HG03103 (cell line): ENCODE measurements around the gene CD164.
A peak's percentile ranks its signal among the peaks of the same experiment; 100 is the strongest.
"Not testable (repeated sequence)": the region's sequence is repeated elsewhere in the genome, so short reads cannot be mapped to it uniquely, and the experiment has no call there.

Experiments used
- ATAC-seq: cut with Tn5 transposase; IDR thresholded peaks from one replicate; pipeline ENCODE4 v1.9.1; 2021; ENCODE audit warnings: low read depth; ENCODE audit not compliant: unreplicated experiment

The CD164 gene

GRCh38 chr6:109377717-109378116 is 4.5 kb downstream of the CD164 start:
- ATAC-seq, result no peak

DNA sequence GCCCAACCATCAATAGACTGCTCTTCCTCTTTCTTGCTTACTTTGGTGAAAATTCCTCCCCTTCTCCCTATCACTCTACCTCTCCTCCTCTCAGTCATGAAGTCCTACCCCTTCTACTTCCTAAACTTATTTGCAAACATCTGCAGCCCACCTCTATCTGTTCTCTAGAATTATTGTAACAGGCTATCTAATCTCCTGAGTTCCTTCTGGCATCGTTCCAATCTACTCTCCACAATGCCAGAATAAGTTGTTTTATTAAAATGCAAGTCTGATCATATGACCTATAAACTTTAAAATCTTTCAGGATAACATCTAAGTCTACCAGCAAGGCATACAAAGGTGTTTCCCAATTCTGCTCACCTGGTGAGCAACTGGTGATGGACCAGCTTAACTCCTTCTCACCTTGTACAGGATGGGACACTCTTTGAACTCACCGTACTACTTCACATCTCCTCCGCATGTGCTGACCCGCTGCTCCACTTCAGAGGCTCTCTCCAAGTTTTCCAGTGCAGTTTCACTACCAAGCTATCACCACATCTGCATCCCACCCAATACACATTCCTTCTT is 7.9 kb downstream of the CD164 start:
- ATAC-seq, result no peak

DNA sequence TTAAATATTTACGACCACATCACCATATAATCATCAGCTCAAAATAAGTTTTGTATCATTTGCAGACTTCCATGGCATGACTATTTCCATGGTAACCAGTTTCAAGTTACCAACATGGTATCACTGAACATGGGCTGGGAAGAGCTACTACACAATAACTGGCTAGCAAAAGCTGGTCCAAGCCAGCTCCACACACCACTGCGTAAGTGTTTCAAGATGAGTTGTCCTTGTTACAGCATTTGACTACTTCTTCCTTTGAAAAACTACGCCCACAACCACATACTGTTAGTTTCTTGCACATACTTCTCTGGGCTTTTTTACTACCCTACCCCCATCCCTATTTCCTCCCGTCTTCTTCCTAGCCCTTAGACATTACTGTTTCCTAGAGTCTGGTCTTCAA is 8.5 kb downstream of the CD164 start:
- ATAC-seq, result peak; percentile 91

GRCh38 chr6:109373331-109373730 is 8.9 kb downstream of the CD164 start:
- peak; percentile 3 for ATAC-seq

GRCh38 chr6:109372130-109372529 is 10.1 kb downstream of the CD164 start:
- ATAC-seq, result no peak

- ATAC-seq, result no peak
Observed at GRCh38 chr6:109370792-109371191, 11.5 kb downstream of the CD164 start.

GRCh38 chr6:109370336-109370735 is 11.9 kb downstream of the CD164 start:
- no peak for ATAC-seq

GRCh38 chr6:109369728-109370127 is 12.5 kb downstream of the CD164 start:
- ATAC-seq, result no peak

DNA sequence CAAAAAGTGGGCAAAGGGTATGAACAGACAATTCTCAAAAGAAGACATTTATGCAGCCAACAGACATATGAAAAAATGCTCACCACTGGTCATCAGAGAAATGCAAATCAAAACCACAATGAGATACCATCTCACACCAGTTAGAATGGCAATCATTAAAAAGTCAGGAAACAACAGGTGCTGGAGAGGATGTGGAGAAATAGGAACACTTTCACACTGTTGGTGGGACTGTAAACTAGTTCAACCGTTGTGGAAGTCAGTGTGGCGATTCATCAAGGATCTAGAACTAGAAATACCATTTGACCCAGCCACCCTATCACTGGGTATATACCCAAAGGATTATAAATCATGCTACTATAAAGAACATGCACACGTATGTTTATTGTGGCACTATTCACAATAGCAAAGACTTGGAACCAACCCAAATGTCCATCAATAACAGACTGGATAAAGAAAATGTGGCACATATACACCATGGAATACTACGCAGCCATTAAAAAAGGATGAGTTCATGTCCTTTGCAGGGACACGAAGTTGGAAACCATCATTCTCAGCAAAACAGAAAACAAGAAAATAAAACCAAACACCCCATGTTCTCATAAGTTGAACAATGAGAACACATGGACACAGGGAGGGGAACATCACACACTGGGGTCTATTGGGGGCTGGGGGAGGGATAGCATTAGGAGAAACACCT is 17.7 kb downstream of the CD164 start:
- ATAC-seq, result not testable (repeated sequence)

DNA sequence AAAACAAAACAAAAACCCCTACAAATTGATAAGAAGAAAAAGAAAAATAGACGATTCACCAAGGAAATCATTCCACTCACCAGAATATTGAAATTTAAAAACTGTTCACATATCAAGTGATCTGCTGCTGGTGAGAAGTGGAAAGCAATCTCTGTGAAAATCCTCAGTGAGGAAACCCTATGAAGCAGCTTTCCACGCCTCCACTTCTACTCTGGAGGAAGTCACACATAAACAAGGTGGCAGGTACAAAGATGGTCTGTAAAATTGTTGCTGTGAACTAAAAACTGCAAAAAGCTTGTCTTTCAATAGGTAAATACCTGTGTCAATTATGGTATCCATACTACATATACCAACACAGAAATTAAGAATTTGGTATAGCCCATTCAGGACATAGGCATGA is 18.5 kb downstream of the CD164 start:
- no peak for ATAC-seq

- ATAC-seq, result no peak
Observed at GRCh38 chr6:109362102-109362884, 20.0 kb downstream of the CD164 start.

GRCh38 chr6:109360791-109361190 is 21.5 kb downstream of the CD164 start:
- no peak for ATAC-seq

- ATAC-seq, result no peak
Observed at GRCh38 chr6:109360281-109360680, 22.0 kb downstream of the CD164 start.

DNA sequence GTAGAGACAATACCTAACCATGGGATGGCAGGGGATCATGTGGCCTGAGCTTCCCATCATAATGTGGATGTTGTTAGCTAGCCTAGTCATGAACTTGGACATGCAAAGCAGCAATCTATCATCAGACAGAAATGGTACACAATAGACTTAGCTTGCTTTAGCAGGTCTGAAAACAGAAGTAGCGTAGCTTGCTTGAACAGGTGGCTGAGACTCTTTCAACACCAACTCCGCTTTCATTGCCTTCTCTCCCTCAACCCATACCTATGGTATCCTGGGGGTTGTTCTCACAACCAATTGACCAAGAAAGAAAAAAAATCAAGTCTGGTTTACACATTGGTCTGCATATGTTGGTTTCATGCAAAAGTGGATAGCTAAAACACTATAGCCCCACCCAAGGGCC is 23.0 kb downstream of the CD164 start:
- no peak for ATAC-seq

- ATAC-seq, result no peak
Observed at GRCh38 chr6:109358204-109358603, 24.1 kb downstream of the CD164 start.

DNA sequence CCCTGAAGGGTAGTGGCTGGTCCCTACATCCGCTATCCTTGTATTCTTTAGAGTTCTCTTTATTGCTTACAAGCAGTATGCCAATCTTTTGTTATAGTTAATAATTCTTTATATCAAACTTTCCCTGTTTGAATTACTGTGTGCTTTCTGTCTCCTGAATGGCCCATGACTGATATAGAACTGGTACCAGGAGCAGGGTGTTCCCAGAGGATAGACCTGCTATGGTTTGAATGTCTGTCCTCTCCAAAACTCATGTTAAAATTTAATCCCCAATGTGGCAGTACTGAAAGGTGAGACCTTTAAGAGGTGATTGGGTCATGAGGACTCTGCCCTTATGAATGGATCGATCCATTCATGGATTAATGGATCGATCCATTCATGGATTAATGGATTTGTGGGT is 26.0 kb downstream of the CD164 start:
- ATAC-seq, result no peak

- ATAC-seq, result no peak
Observed at GRCh38 chr6:109351231-109352130, 30.8 kb downstream of the CD164 start.

GRCh38 chr6:109349419-109349987 is 32.8 kb downstream of the CD164 start:
- no peak for ATAC-seq

DNA sequence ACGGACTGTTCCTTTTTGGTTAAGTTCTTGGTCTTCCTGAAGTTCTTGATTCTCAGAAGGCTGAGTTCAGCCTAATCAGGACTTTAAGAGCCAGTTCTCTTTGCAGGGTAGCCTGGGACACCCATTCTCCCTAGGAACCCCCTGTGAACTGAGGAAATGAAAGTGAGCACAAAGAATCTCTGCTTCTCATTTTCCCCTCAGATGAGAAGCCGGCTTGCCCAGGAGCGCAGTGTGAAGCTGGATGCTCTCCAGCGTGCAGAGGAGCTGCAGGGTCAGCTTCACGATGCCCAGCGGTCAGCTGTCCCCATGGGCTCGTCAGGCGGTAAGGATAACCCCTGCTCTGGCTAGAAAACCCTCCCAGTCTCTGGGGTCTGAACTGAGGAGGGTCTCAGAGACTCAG is 34.0 kb downstream of the CD164 start:
- no peak for ATAC-seq

DNA sequence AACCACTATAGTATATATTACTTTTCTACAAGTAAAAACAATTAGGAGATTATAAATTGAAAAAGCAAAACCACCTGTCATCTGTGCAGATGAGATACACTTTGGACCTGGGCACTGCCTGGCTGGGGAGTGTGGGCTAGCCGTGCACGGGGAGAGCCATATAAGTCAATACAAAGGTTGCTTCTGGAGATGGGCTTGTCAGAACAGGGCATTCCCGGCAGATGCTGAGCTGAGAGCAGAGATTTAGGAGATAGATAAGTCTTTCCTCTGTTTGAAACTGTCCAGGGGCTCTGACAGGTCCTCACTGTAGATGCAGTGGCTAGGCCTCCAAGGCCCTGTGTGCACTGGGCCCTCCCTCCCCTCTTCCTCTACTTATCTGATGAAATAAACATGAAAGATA is 34.5 kb downstream of the CD164 start:
- ATAC-seq, result no peak
